GM23248 (cell line): ENCODE results near the gene ELL2. TPM values are rescaled to one million over a fixed set of nuclear protein-coding genes. Genes with fewer than 3 reads are reported as not detected.
A peak's percentile ranks its signal among the peaks of the same experiment; 100 is the strongest.
"Not testable (repeated sequence)": the region's sequence is repeated elsewhere in the genome, so short reads cannot be mapped to it uniquely, and the experiment has no call there.

ENCODE experiments used
- DNase-seq: peaks from one replicate; pipeline ENCODE4 v3.0.0-alpha.2; 2015
- H2AFZ ChIP-seq: fragments of 200-600 bp; sonication (generic); 2 replicates; pipeline ENCODE4 v1.6.1; 2016; ENCODE audit warnings: antibody characterized with exemption
- H3F3A ChIP-seq: fragments of 200-600 bp; sonication (generic); 2 replicates; pipeline ENCODE4 v1.6.1; 2016; ENCODE audit warnings: mild to moderate bottlenecking, antibody characterized with exemption, mixed run types; ENCODE audit not compliant: insufficient read depth
- H3K27ac ChIP-seq: fragments of 200-600 bp; sonication (generic); 2 replicates; pipeline ENCODE4 v1.5.1; 2016; ENCODE audit warnings: mild to moderate bottlenecking
- H3K27me3 ChIP-seq: fragments of 200-600 bp; sonication (generic); replicated peaks from 2 replicates; pipeline ENCODE4 v1.6.1; 2016; ENCODE audit warnings: mild to moderate bottlenecking; ENCODE audit not compliant: insufficient read depth
- H3K36me3 ChIP-seq: fragments of 200-600 bp; sonication (generic); 2 replicates; pipeline ENCODE4 v1.6.1; 2016; ENCODE audit warnings: low read depth, mild to moderate bottlenecking
- H3K4me1 ChIP-seq: fragments of 200-600 bp; sonication (generic); 2 replicates; pipeline ENCODE4 v1.6.1; 2016; ENCODE audit warnings: mild to moderate bottlenecking; ENCODE audit not compliant: insufficient read depth
- H3K4me2 ChIP-seq: fragments of 200-600 bp; sonication (generic); one replicate; pipeline ENCODE4 v1.6.1; 2016; ENCODE audit warnings: mild to moderate bottlenecking; ENCODE audit not compliant: unreplicated experiment
- H3K4me3 ChIP-seq: fragments of 200-600 bp; sonication (generic); 2 replicates; pipeline ENCODE4 v1.5.1; 2016; ENCODE audit warnings: mild to moderate bottlenecking
- H3K79me2 ChIP-seq: fragments of 200-600 bp; sonication (generic); 2 replicates; pipeline ENCODE4 v1.6.1; 2016; ENCODE audit warnings: mild to moderate bottlenecking; ENCODE audit not compliant: insufficient read depth
- H3K9ac ChIP-seq: fragments of 200-600 bp; sonication (generic); 2 replicates; pipeline ENCODE4 v1.6.1; 2016; ENCODE audit warnings: mild to moderate bottlenecking
- H3K9me2 ChIP-seq: fragments of 200-600 bp; sonication (generic); 2 replicates; pipeline ENCODE4 v1.6.1; 2016; ENCODE audit warnings: mixed run types, mild to moderate bottlenecking, moderate library complexity; ENCODE audit not compliant: insufficient read depth
- H3K9me3 ChIP-seq: fragments of 200-600 bp; sonication (generic); one replicate; pipeline ENCODE4 v1.6.1; 2017; ENCODE audit warnings: low read depth
- H4K20me1 ChIP-seq: fragments of 200-600 bp; sonication (generic); 2 replicates; pipeline ENCODE4 v1.6.0; 2016; ENCODE audit not compliant: insufficient read depth
- EZH2 ChIP-seq: fragments of 200-600 bp; sonication (generic); IDR thresholded peaks from 2 replicates; pipeline ENCODE4 v1.6.1; 2018; ENCODE audit warnings: antibody characterized with exemption, mild to moderate bottlenecking; ENCODE audit not compliant: insufficient read depth, poor library complexity, severe bottlenecking
- EZH2phosphoT487 ChIP-seq: fragments of 200-600 bp; sonication (generic); IDR thresholded peaks from 2 replicates; pipeline ENCODE4 v1.6.1; 2018; ENCODE audit warnings: antibody characterized with exemption, moderate library complexity, mild to moderate bottlenecking, low read depth; ENCODE audit not compliant: insufficient read depth
- WGBS, 2 experiments: methylation state at CpG; one replicate each; pipeline ENCODE4 v1.1.6; 2015 to 2017; ENCODE audit warnings: low lambda C conversion rate in 2 of 2, low coverage in 1 of 2; ENCODE audit errors: missing lambda C conversion rate in 2 of 2; 5-methylcytosine and 5-hydroxymethylcytosine counted together
- in situ Hi-C: fragments of 300-500 bp; cut with MboI; formaldehyde crosslinking; loops from 2 replicates; pipeline ENCODE4 v1.15.0; 2020
- polyA plus RNA-seq: library from polyadenylated mRNA; unstranded; fragments of >200 nt; fragmentation: Nextera tagmentation; extraction: Ambion mirVana; gene quantifications from 2 replicates; pipeline ENCODE4 v1.2.1, GENCODE V29; 2016
- total RNA-seq: library from RNA; depleted of rRNA; stranded (reverse); fragments of >200 nt; shearing (Covaris generic); gene quantifications from 2 replicates; pipeline ENCODE4 v1.2.3, GENCODE V29; 2014; rRNA removed

The ELL2 gene
- total and polyA plus RNA-seq, 2 experiments from 2014 or later, result 159 to 243 TPM

GRCh38 chr5:95837492-95837891, 124.2 kb downstream of the ELL2 start:
- Histone ChIP-seq H3K4me2 (no peak overlapping the region), H3K27ac (no peak overlapping the region), H3K36me3 (no peaks in the 10 kb centered on the region), H4K20me1 (no peaks in the 10 kb centered on the region), H2AFZ (no peak overlapping the region), H3K9me3 (no peaks in the 10 kb centered on the region), H3K9ac (no peak overlapping the region), H3F3A (peaks cover 34% of the 10 kb centered on the region), H3K4me3 (no peak overlapping the region), H3K27me3 (no peaks in the 10 kb centered on the region), H3K4me1 (peaks cover 38% of the 10 kb centered on the region), H3K9me2 (no peaks in the 10 kb centered on the region), H3K79me2 (no peaks in the 10 kb centered on the region)
- DNase-seq, result no peak
- TF ChIP-seq EZH2phosphoT487 (no peak), EZH2 (no peak)
- 97% methylated on average over 5 of the region's 5 CpGs for WGBS, 2 experiments
- in situ Hi-C loops, result no loop called here

GRCh38 chr5:95836971-95837370, 124.7 kb downstream of the ELL2 start:
- H3K4me3 ChIP-seq, H3K27me3 ChIP-seq, DNase-seq, H3K4me2 ChIP-seq, H3K9ac ChIP-seq, in situ Hi-C loops, H4K20me1 ChIP-seq, H3K36me3 ChIP-seq, H3K9me2 ChIP-seq, H3K9me3 ChIP-seq, H3K79me2 ChIP-seq, H2AFZ ChIP-seq: not testable (repeated sequence)
- H3K4me1 ChIP-seq, result peaks cover 34% of the 10 kb centered on the region
- H3F3A ChIP-seq, result peaks cover 29% of the 10 kb centered on the region
- H3K27ac ChIP-seq, result peak overlapping the region; percentile 96
- WGBS, 2 experiments, result 96 to 98% methylated on average over 4 of the region's 4 CpGs

- TF ChIP-seq EZH2, result no peak
- no peak for TF ChIP-seq EZH2phosphoT487
- 88 to 100% methylated on average over 1 of the region's 1 CpG for WGBS, 2 experiments
- peak overlapping the region; percentile 96 for H3K27ac ChIP-seq
Measured at GRCh38 chr5:95836544-95836943, 125.1 kb downstream of the ELL2 start.

GRCh38 chr5:95835682-95836385, 125.8 kb downstream of the ELL2 start:
- Histone ChIP-seq H3K27ac (peak overlapping the region; percentile 96), H3K9me3 (no peaks in the 10 kb centered on the region), H3F3A (peaks cover 20% of the 10 kb centered on the region), H3K36me3 (no peaks in the 10 kb centered on the region), H3K4me2 (peak overlapping the region; percentile 99), H3K27me3 (no peaks in the 10 kb centered on the region), H3K4me1 (peaks cover 24% of the 10 kb centered on the region), H3K9me2 (no peaks in the 10 kb centered on the region), H3K79me2 (no peaks in the 10 kb centered on the region), H3K4me3 (peak overlapping the region; percentile 91), H4K20me1 (no peaks in the 10 kb centered on the region), H3K9ac (peak overlapping the region; percentile 95), H2AFZ (peak overlapping the region; percentile 57)
- WGBS, 2 experiments, result 22 to 32% methylated on average over 10 of the region's 10 CpGs
- in situ Hi-C loops, result no loop called here
- DNase-seq, result peak; percentile 59
- TF ChIP-seq EZH2 (no peak), EZH2phosphoT487 (no peak)

More at GRCh38 chr5:95836544-95836943, 125.1 kb downstream of the ELL2 start:
- Histone ChIP-seq H3F3A (peaks cover 27% of the 10 kb centered on the region), H3K4me1 (peaks cover 31% of the 10 kb centered on the region), H3K36me3 (no peaks in the 10 kb centered on the region), H3K79me2 (no peaks in the 10 kb centered on the region), H4K20me1 (no peaks in the 10 kb centered on the region), H3K4me2 (peak overlapping the region; percentile 99), H3K27me3 (no peaks in the 10 kb centered on the region), H3K9ac (peak overlapping the region; percentile 95; the same call in 1 of the 2 replicates), H3K4me3 (peak overlapping the region; percentile 91), H3K9me2 (no peaks in the 10 kb centered on the region), H2AFZ (no peak overlapping the region), H3K9me3 (no peaks in the 10 kb centered on the region)
- in situ Hi-C loops, result no loop called here
- no peak for DNase-seq

Other genes starting within 250 kb of the ELL2 start
- gene RHOBTB3, start 230.5 kb downstream of the ELL2 start, total RNA-seq, result 202 and 214 TPM in 2 replicates
- 147 and 149 TPM in 2 replicates for gene RHOBTB3, start 230.5 kb downstream of the ELL2 start, polyA plus RNA-seq
- 144 and 174 TPM in 2 replicates for gene GLRX, start 139.1 kb downstream of the ELL2 start, total RNA-seq
- 316 and 320 TPM in 2 replicates for gene GLRX, start 139.1 kb downstream of the ELL2 start, polyA plus RNA-seq